ENCODE measurements around the gene TTLL13. TPM values are rescaled to one million over a fixed set of nuclear protein-coding genes. Genes with fewer than 3 reads are reported as not detected.

The TTLL13 gene
- total and polyA plus RNA-seq, 2 experiments from 2014 or later: 0.21 to 0.39 TPM

- Histone ChIP-seq H3K4me3 (peak overlapping the region; percentile 87), H3K27ac (no peak overlapping the region), H3K4me1 (ENCODE audit: low read depth) (peaks cover 20% of the 10 kb centered on the region), H3K9me3 (ENCODE audit: low read depth) (no peaks in the 10 kb centered on the region), H3K36me3 (no peaks in the 10 kb centered on the region), H3K27me3 (no peaks in the 10 kb centered on the region)
- no peak for DNase-seq (ENCODE audit: low read depth in 1 of 2, low spot score in 1 of 2)
- no peak for TF ChIP-seq CTCF (IDR thresholded peaks at IDR 0.05; ENCODE audit: low read depth, low read length)
These were observed 46.4 kb upstream of the TTLL13 start for GRCh38 chr15:90202929-90203328.

GRCh38 chr15:90203473-90203872, 45.9 kb upstream of the TTLL13 start:
- peaks cover 20% of the 10 kb centered on the region for H3K4me1 ChIP-seq (ENCODE audit: low read depth)
- H3K27me3 ChIP-seq: no peaks in the 10 kb centered on the region
- no peaks in the 10 kb centered on the region for H3K9me3 ChIP-seq (ENCODE audit: low read depth)
- H3K27ac ChIP-seq: no peak overlapping the region
- DNase-seq (ENCODE audit: low read depth in 1 of 2, low spot score in 1 of 2): no peak
- no peak overlapping the region for H3K4me3 ChIP-seq
- no peak for TF ChIP-seq CTCF (IDR thresholded peaks at IDR 0.05; ENCODE audit: low read depth, low read length)
- H3K36me3 ChIP-seq: no peaks in the 10 kb centered on the region

GRCh38 chr15:90203922-90204321, 45.4 kb upstream of the TTLL13 start:
- Histone ChIP-seq H3K36me3 (no peaks in the 10 kb centered on the region), H3K27me3 (no peaks in the 10 kb centered on the region), H3K27ac (no peak overlapping the region), H3K9me3 (ENCODE audit: low read depth) (no peaks in the 10 kb centered on the region), H3K4me1 (ENCODE audit: low read depth) (peaks cover 20% of the 10 kb centered on the region), H3K4me3 (no peak overlapping the region)
- no peak for DNase-seq (ENCODE audit: low read depth in 1 of 2, low spot score in 1 of 2)
- TF ChIP-seq CTCF (IDR thresholded peaks at IDR 0.05; ENCODE audit: low read depth, low read length): no peak

- H3K36me3 ChIP-seq: no peaks in the 10 kb centered on the region
- H3K4me1 ChIP-seq (ENCODE audit: low read depth): peaks cover 20% of the 10 kb centered on the region
- no peak for TF ChIP-seq CTCF (IDR thresholded peaks at IDR 0.05; ENCODE audit: low read depth, low read length)
- H3K4me3 ChIP-seq: no peak overlapping the region
- no peaks in the 10 kb centered on the region for H3K9me3 ChIP-seq (ENCODE audit: low read depth)
- no peak overlapping the region for H3K27ac ChIP-seq
- H3K27me3 ChIP-seq: no peaks in the 10 kb centered on the region
- no peak for DNase-seq (ENCODE audit: low read depth in 1 of 2, low spot score in 1 of 2)
These were observed 44.1 kb upstream of the TTLL13 start for GRCh38 chr15:90205050-90205848.

GRCh38 chr15:90205886-90206285, 43.5 kb upstream of the TTLL13 start:
- H3K4me3 ChIP-seq: no peak overlapping the region
- no peak for TF ChIP-seq CTCF (IDR thresholded peaks at IDR 0.05; ENCODE audit: low read depth, low read length)

More at GRCh38 chr15:90205886-90206285, 43.5 kb upstream of the TTLL13 start:
- no peaks in the 10 kb centered on the region for H3K9me3 ChIP-seq (ENCODE audit: low read depth)
- no peaks in the 10 kb centered on the region for H3K36me3 ChIP-seq
- H3K27ac ChIP-seq: peak overlapping the region; percentile 6
- no peak for DNase-seq (ENCODE audit: low read depth in 1 of 2, low spot score in 1 of 2)
- H3K27me3 ChIP-seq: no peaks in the 10 kb centered on the region
- H3K4me1 ChIP-seq (ENCODE audit: low read depth): peaks cover 20% of the 10 kb centered on the region

Measured in cardiac muscle cell (in vitro differentiated cells and primary cell).